ENCODE measurements around the gene BUB1.

Gene BUB1

GRCh38 chr2:110718382-110718781, 40.5 kb upstream of the BUB1 start:
- DNase-seq (ENCODE audit: low read depth): no peak
- no peak overlapping the region for H3K4me3 ChIP-seq (ENCODE audit: low read length)
- TF ChIP-seq CTCF (conservative IDR thresholded peaks at IDR 0.05; ENCODE audit: low read length): no peak

GRCh38 chr2:110717734-110718133, 39.9 kb upstream of the BUB1 start:
- DNase-seq (ENCODE audit: low read depth): no peak
- TF ChIP-seq CTCF (conservative IDR thresholded peaks at IDR 0.05; ENCODE audit: low read length): no peak
- no peak overlapping the region for H3K4me3 ChIP-seq (ENCODE audit: low read length)

GRCh38 chr2:110716959-110717645, 39.2 kb upstream of the BUB1 start:
- no peak for TF ChIP-seq CTCF (conservative IDR thresholded peaks at IDR 0.05; ENCODE audit: low read length)
- peak; percentile 17 for DNase-seq (ENCODE audit: low read depth)
- H3K4me3 ChIP-seq (ENCODE audit: low read length): no peak overlapping the region

GRCh38 chr2:110714452-110715224, 36.8 kb upstream of the BUB1 start:
- DNase-seq (ENCODE audit: low read depth): no peak

GRCh38 chr2:110713513-110714362, 35.9 kb upstream of the BUB1 start:
- no peak for TF ChIP-seq CTCF (conservative IDR thresholded peaks at IDR 0.05; ENCODE audit: low read length)
- DNase-seq (ENCODE audit: low read depth): no peak
- H3K4me3 ChIP-seq (ENCODE audit: low read length): no peak overlapping the region

More at GRCh38 chr2:110714452-110715224, 36.8 kb upstream of the BUB1 start:
- TF ChIP-seq CTCF (conservative IDR thresholded peaks at IDR 0.05; ENCODE audit: low read length): no peak
- no peak overlapping the region for H3K4me3 ChIP-seq (ENCODE audit: low read length)

DNA sequence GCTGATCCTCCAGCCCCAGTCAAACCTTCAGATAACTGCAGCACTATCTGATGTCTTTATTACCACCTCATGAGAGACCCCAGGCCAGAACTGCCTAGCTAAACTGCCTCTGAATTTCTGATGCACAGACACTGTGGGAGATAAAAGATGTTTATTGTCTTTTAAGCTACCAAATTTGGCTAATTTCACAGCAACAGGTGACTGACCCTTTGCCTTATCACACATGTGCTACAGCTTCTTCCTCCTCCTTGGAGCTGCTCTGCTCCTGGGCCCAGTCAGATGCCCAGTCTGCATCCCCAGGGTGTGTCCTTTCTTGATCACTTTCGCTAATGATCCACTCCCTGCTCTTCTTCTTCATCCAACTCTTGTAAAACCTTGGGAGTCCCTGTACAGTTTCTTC, 34.9 kb upstream of the BUB1 start:
- TF ChIP-seq CTCF (conservative IDR thresholded peaks at IDR 0.05; ENCODE audit: low read length): no peak
- DNase-seq (ENCODE audit: low read depth): no peak
- H3K4me3 ChIP-seq (ENCODE audit: low read length): no peak overlapping the region

All from AG10803 (cell line).